Caco-2 (cell line): ENCODE results near the gene CTNNA2. TPM values are rescaled to one million over a fixed set of nuclear protein-coding genes. Genes with fewer than 3 reads are reported as not detected.

Source experiments
- BruUV-seq: library from RNA; stranded (reverse); fragments of 400-500 nt; replicated peaks from 2 replicates; lab custom pipeline; 2021; lab: Mats Ljungman, UMichigan
- CTCF ChIA-PET: fragments of 300-600 bp; sonication (Branson Sonifier 250); formaldehyde crosslinking; loops from one replicate; lab custom pipeline; 2022; ENCODE audit warnings: antibody characterized with exemption; lab: Charles Lee
- POLR2A ChIA-PET: fragments of 300-600 bp; sonication (Branson Sonifier 250); formaldehyde crosslinking; loops from one replicate; lab custom pipeline; 2022; ENCODE audit warnings: antibody characterized with exemption; lab: Charles Lee
- DNase-seq, 2 experiments: peaks; one replicate each; pipeline versions ENCODE4 v3.0.0 to v3.0.0-alpha.2; 2020 to 2022
- H3K27me3 ChIP-seq: replicated peaks from 2 replicates; pipeline ENCODE4 v1.6.0; 2011; ENCODE audit warnings: low read length; ENCODE audit not compliant: control insufficient read depth, insufficient read depth
- H3K36me3 ChIP-seq: 2 replicates; pipeline ENCODE4 v1.5.1; 2011; ENCODE audit warnings: low read length; ENCODE audit not compliant: control insufficient read depth, insufficient read depth
- H3K4me1 ChIP-seq: fragments of 250-450 bp; sonication (Bioruptor Pico); 2 replicates; pipeline ENCODE4 v1.5.1; 2020; ENCODE audit warnings: mild to moderate bottlenecking
- H3K4me3 ChIP-seq: 2 replicates; pipeline ENCODE4 v1.5.1; 2011; ENCODE audit warnings: low read depth, mild to moderate bottlenecking, control low read depth, low read length
- H3K9me3 ChIP-seq: fragments of 250-450 bp; sonication (Bioruptor Pico); 2 replicates; pipeline ENCODE4 v1.5.1; 2020; ENCODE audit warnings: mild to moderate bottlenecking, moderate library complexity
- H3K27ac Mint-ChIP-seq: one replicate; pipeline ENCODE4 v1.8.0; 2022; ENCODE audit warnings: mixed read lengths; ENCODE audit not compliant: unreplicated experiment
- H3K27me3 Mint-ChIP-seq: one replicate; pipeline ENCODE4 v1.8.0; 2022; ENCODE audit warnings: mixed read lengths; ENCODE audit not compliant: insufficient read depth, unreplicated experiment
- H3K36me3 Mint-ChIP-seq: one replicate; pipeline ENCODE4 v1.8.0; 2022; ENCODE audit warnings: mild to moderate bottlenecking, mixed read lengths; ENCODE audit not compliant: insufficient read depth, unreplicated experiment
- H3K4me1 Mint-ChIP-seq: one replicate; pipeline ENCODE4 v1.8.0; 2022; ENCODE audit warnings: low read depth, mixed read lengths; ENCODE audit not compliant: unreplicated experiment
- H3K4me3 Mint-ChIP-seq: one replicate; pipeline ENCODE4 v1.8.0; 2022; ENCODE audit warnings: mild to moderate bottlenecking, moderate library complexity, mixed read lengths; ENCODE audit not compliant: unreplicated experiment
- H3K9me3 Mint-ChIP-seq: one replicate; pipeline ENCODE4 v1.8.0; 2022; ENCODE audit warnings: mixed read lengths; ENCODE audit not compliant: unreplicated experiment
- intact Hi-C: fragments of 100-400 bp; cut with micrococcal nuclease; formaldehyde crosslinking; loops from one replicate; pipeline ENCODE4 v1.10.0; 2022; ENCODE audit not compliant: unreplicated experiment
- total RNA-seq: library from RNA; stranded (reverse); gene quantifications from 2 replicates; pipeline ENCODE4 v1.2.3, GENCODE V29; 2022
- TF ChIP-seq, protein P1 (sequence below), 2 experiments: fragments of 200-600 bp in 1 of 2; IDR thresholded peaks; 1 replicate in 1 of 2; 2 replicates in 1 of 2; pipeline versions ENCODE4 v1.5.1 to v1.8.0; 2011 to 2022; ENCODE audit warnings: antibody characterized with exemption in 1 of 2, control low read depth in 1 of 2, inconsistent platforms in 1 of 2, low read depth in 1 of 2, low read length in 1 of 2, mild to moderate bottlenecking in 1 of 2, moderate library complexity in 1 of 2; ENCODE audit not compliant: insufficient read depth in 1 of 2, severe bottlenecking in 1 of 2, unreplicated experiment in 1 of 2

CTNNA2 gene
- total RNA-seq, 1 experiment from 2014 or later, result not detected

- no peaks in the 10 kb centered on the region for H3K36me3 ChIP-seq
- no peaks in the 10 kb centered on the region for H3K9me3 ChIP-seq
- intact Hi-C loops, result no loop called here
- H3K4me3 Mint-ChIP-seq, result no peak overlapping the region
- no peak overlapping the region for H3K27ac Mint-ChIP-seq
- H3K9me3 Mint-ChIP-seq, result no peaks in the 10 kb centered on the region
- no peaks in the 10 kb centered on the region for H3K4me1 ChIP-seq
- ChIA-PET POLR2A (no interaction called here), CTCF (no interaction called here)
- TF ChIP-seq, protein P1, sequence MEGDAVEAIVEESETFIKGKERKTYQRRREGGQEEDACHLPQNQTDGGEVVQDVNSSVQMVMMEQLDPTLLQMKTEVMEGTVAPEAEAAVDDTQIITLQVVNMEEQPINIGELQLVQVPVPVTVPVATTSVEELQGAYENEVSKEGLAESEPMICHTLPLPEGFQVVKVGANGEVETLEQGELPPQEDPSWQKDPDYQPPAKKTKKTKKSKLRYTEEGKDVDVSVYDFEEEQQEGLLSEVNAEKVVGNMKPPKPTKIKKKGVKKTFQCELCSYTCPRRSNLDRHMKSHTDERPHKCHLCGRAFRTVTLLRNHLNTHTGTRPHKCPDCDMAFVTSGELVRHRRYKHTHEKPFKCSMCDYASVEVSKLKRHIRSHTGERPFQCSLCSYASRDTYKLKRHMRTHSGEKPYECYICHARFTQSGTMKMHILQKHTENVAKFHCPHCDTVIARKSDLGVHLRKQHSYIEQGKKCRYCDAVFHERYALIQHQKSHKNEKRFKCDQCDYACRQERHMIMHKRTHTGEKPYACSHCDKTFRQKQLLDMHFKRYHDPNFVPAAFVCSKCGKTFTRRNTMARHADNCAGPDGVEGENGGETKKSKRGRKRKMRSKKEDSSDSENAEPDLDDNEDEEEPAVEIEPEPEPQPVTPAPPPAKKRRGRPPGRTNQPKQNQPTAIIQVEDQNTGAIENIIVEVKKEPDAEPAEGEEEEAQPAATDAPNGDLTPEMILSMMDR (IDR thresholded peaks at IDR 0.05; ENCODE audit: insufficient read depth in 1 of 2, low read depth in 1 of 2, low read length in 1 of 2, severe bottlenecking in 1 of 2, unreplicated experiment in 1 of 2), result no peak
- H3K36me3 Mint-ChIP-seq, result no peaks in the 10 kb centered on the region
- BruUV-seq, result no TSS peak
- peaks cover 18% of the 10 kb centered on the region for H3K27me3 Mint-ChIP-seq
- no peak for DNase-seq
- H3K27me3 ChIP-seq, result no peaks in the 10 kb centered on the region
- H3K4me1 Mint-ChIP-seq, result no peaks in the 10 kb centered on the region
- no peak overlapping the region for H3K4me3 ChIP-seq
These were observed 941.8 kb downstream of the CTNNA2 start for GRCh38 chr2:80454628-80455027.

- no peaks in the 10 kb centered on the region for H3K36me3 ChIP-seq
- H3K27me3 ChIP-seq, result no peaks in the 10 kb centered on the region
- H3K9me3 Mint-ChIP-seq, result no peaks in the 10 kb centered on the region
- TF ChIP-seq, protein P1 (IDR thresholded peaks at IDR 0.05; ENCODE audit: insufficient read depth in 1 of 2, low read depth in 1 of 2, low read length in 1 of 2, severe bottlenecking in 1 of 2, unreplicated experiment in 1 of 2), result no peak
- DNase-seq, result no peak
- H3K36me3 Mint-ChIP-seq, result no peaks in the 10 kb centered on the region
- no peak overlapping the region for H3K4me3 ChIP-seq
- H3K4me3 Mint-ChIP-seq, result no peak overlapping the region
- H3K27ac Mint-ChIP-seq, result no peak overlapping the region
- no peaks in the 10 kb centered on the region for H3K4me1 Mint-ChIP-seq
- ChIA-PET POLR2A (no interaction called here), CTCF (no interaction called here)
- H3K4me1 ChIP-seq, result no peaks in the 10 kb centered on the region
- intact Hi-C loops, result no loop called here
- H3K27me3 Mint-ChIP-seq, result peaks cover 20% of the 10 kb centered on the region
- H3K9me3 ChIP-seq, result no peaks in the 10 kb centered on the region
- no TSS peak for BruUV-seq
These were observed 946.2 kb downstream of the CTNNA2 start for GRCh38 chr2:80459028-80459427.

GRCh38 chr2:80461505-80462197 lies 948.8 kb downstream of the CTNNA2 start:
- Histone ChIP-seq H3K4me1 (no peaks in the 10 kb centered on the region), H3K36me3 (no peaks in the 10 kb centered on the region), H3K27me3 (no peaks in the 10 kb centered on the region), H3K4me3 (no peak overlapping the region), H3K9me3 (no peaks in the 10 kb centered on the region)
- DNase-seq, result no peak
- intact Hi-C loops, result no loop called here
- Mint-ChIP-seq H3K36me3 (no peaks in the 10 kb centered on the region), H3K27ac (no peak overlapping the region), H3K27me3 (peaks cover 18% of the 10 kb centered on the region), H3K4me1 (no peaks in the 10 kb centered on the region), H3K9me3 (no peaks in the 10 kb centered on the region), H3K4me3 (no peak overlapping the region)
- ChIA-PET CTCF (no interaction called here), POLR2A (no interaction called here)
- no TSS peak for BruUV-seq
- TF ChIP-seq, protein P1 (IDR thresholded peaks at IDR 0.05; ENCODE audit: insufficient read depth in 1 of 2, low read depth in 1 of 2, low read length in 1 of 2, severe bottlenecking in 1 of 2, unreplicated experiment in 1 of 2), result no peak
